Heart left ventricle (tissue), 16 donors: Measurements from ENCODE around the gene CDH3. TPM values are rescaled to one million over a fixed set of nuclear protein-coding genes. Genes with fewer than 3 reads are reported as not detected.
A peak's percentile ranks its signal among the peaks of the same experiment; 100 is the strongest.

Experiments used
- ATAC-seq, 4 donors: fragments of 200-7000 bp; cut with Tn5 transposase; one replicate each; pipeline ENCODE4 v1.9.1; 2020 to 2022; ENCODE audit warnings: moderate library complexity in 4 of 4, mild to moderate bottlenecking in 3 of 4, moderate number of reproducible peaks in 1 of 4
- DNase-seq, 5 donors: peaks; one replicate each; pipeline ENCODE4 v3.0.0-alpha.2; 2020
- H3K27ac ChIP-seq, 12 donors: fragments of 200-600 bp; sonication (generic) in 4 of 12; one replicate each; pipeline versions ENCODE4 v1.5.0 to v1.8.0; 2016 to 2022; ENCODE audit warnings: mild to moderate bottlenecking in 2 of 12
- H3K27me3 ChIP-seq, 9 donors: fragments of 200-600 bp; sonication (generic) in 2 of 9; one replicate each; pipeline versions ENCODE4 v1.5.1 to v1.8.0; 2016 to 2022; ENCODE audit warnings: mild to moderate bottlenecking in 3 of 9
- H3K36me3 ChIP-seq, 9 donors: fragments of 200-600 bp; sonication (generic) in 2 of 9; one replicate each; pipeline versions ENCODE4 v1.5.0 to v1.8.0; 2018 to 2022; ENCODE audit warnings: mild to moderate bottlenecking in 2 of 9
- H3K4me1 ChIP-seq, 12 donors: fragments of 200-600 bp; sonication (generic) in 4 of 12; one replicate each; pipeline versions ENCODE4 v1.5.0 to v1.8.0; 2016 to 2022; ENCODE audit warnings: mild to moderate bottlenecking in 3 of 12
- H3K4me3 ChIP-seq, 12 donors: fragments of 200-600 bp; sonication (generic) in 4 of 12; one replicate each; pipeline versions ENCODE4 v1.5.0 to v1.8.0; 2017 to 2022; ENCODE audit warnings: mild to moderate bottlenecking in 9 of 12, moderate library complexity in 4 of 12
- H3K9me3 ChIP-seq, 12 donors: fragments of 200-600 bp; sonication (generic) in 4 of 12; one replicate each; pipeline versions ENCODE4 v1.5.0 to v1.8.0; 2016 to 2022; ENCODE audit warnings: mild to moderate bottlenecking in 1 of 12
- CTCF ChIP-seq, 12 donors: fragments of 200-600 bp; sonication (generic) in 4 of 12; IDR thresholded peaks; one replicate each; pipeline versions ENCODE4 v1.5.0 to v1.8.0; 2018 to 2022; ENCODE audit warnings: antibody characterized with exemption in 12 of 12, mild to moderate bottlenecking in 5 of 12
- POLR2A ChIP-seq, 2 donors: fragments of 450-650 bp; IDR thresholded peaks; one replicate each; pipeline ENCODE4 v1.6.1; 2017; ENCODE audit warnings: antibody characterized with exemption in 2 of 2, mild to moderate bottlenecking in 2 of 2, moderate library complexity in 2 of 2
- WGBS, 4 donors: extraction: QIAGEN DNeasy Blood & Tissue Kit in 2 of 4; methylation state at CpG; one replicate each; pipeline versions ENCODE4 v1.1.5 to v1.1.7; 2013 to 2018; 5-methylcytosine and 5-hydroxymethylcytosine counted together
- intact Hi-C, 10 donors: fragments of 100-400 bp; cut with DNase I; formaldehyde crosslinking; loops; one replicate each; pipeline versions ENCODE4 v1.11.1 to v1.14.2; 2022
- polyA plus RNA-seq, 2 donors: library from polyadenylated mRNA; stranded (reverse); fragments of 200-250 nt; gene quantifications; one replicate each; pipeline ENCODE4 v1.2.3, GENCODE V29; 2013
- total RNA-seq, 9 donors: library from RNA; depleted of rRNA in 2 of 9; stranded (reverse); fragments of >200 nt in 2 of 9; fragmentation: NEBNext Ultra II Directional in 3 of 9; extraction: Animal tissue kit (Norgen Biotek cat#: 25700) in 3 of 9; gene quantifications; one replicate each; pipeline versions ENCODE4 v1.1.0 to v1.2.4, GENCODE V29; 2016 to 2023
- donor health status: ischemic (EF 13 %, LVEDD 7.1; RV severe dilation, severe dysfunction).
- donor health status: healthy with polysubstance abuse.
- donor health status: DM: no; HTN: yes; CAD: no.
- donor health status: DM: no; HTN: no; CAD: no.
- donor health status: ischemic (EF 25% LVEDD 6.9; RV normal size, moderate dysfunction).
- donor health status: ischemic (EF 25% LVEDD 5.7; RV mildly dilated, moderate dysfunction).
- donor health status: healthy.
- donor health status: DM: yes; HTN: yes; CAD: no.
- donor health status: ischemic (EF 35%, LVEDD 5.7; RV mildly dilated, moderate dysfunction).
- donor health status: nonischemic (EF 11% LVEDD 7.7; RV severe dilation, severe dysfunction).
- donor health status: DM: yes; HTN: yes; CAD: no.
- donor health status: PGD.
- donor health status: ischemic (EF 29% LVEDD 5.4; RV normal size, mild dysfunction).
- donor health status: nonischemic (EF 23%, LVEDD 6.1; RV moderate dilation, normal function).

CDH3 gene
- total and polyA plus RNA-seq, 11 donors, result 0.01 to 3.8 TPM; not detected in 9

DNA sequence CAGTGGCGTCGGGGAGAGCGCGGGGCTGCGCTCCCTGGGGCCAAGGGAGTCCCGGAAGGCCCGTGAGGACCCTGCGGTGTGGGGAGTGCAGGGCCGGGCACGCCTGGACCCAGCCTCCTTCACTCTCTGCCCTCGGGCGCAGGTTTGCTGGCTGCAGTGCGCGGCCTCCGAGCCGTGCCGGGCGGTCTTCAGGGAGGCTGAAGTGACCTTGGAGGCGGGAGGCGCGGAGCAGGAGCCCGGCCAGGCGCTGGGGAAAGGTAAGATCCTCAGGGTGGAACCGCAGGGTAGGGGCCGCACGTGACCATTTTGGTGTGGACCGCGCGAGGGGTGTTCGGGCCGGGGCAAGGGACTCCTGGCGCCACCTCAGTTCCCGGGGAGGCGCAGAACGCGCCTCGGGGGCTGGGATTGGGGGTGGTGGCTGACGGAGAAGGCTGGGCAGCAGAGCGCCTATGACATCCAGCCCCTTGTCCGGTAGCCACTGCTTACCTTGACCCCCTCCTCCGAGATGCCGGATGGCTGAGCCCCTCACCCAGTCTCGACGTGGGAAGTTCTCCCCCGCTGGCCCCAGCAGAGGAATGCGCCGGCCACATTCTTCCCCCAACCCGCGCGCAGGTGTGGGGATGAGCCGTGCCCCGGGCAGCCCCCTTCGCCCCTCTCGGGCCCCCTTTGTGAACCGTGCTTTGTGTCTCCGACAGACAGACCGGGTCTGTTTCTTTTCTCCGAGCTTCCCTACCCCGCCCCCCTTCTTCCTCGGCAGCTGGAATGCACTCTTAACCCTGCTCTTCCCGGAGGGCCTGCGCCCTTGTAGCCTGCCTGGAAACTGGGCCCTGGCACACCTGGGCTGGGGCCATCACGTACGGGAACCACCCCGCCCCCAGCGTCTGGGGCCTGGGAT is 631 bp downstream of the CDH3 start:
- Histone ChIP-seq H3K4me1 (peaks cover 0 to 27% (median 10%) of the 10 kb centered on the region in 12 donors), H3K4me3 (peak overlapping the region in 2 of 12 donors; percentile 21 to 26), H3K27me3 (peaks cover 23 to 94% (median 57%) of the 10 kb centered on the region in 9 donors), H3K9me3 (no peaks in the 10 kb centered on the region), H3K27ac (no peak overlapping the region), H3K36me3 (no peaks in the 10 kb centered on the region)
- TF ChIP-seq POLR2A (IDR thresholded peaks at IDR 0.05), result no peak
- TF ChIP-seq CTCF (IDR thresholded peaks at IDR 0.05), result no peak
- ATAC-seq, result no peak
- 1 to 2% (median 2%) methylated on average over 24 to 66 of the region's 66 CpGs for WGBS, 4 donors
- intact Hi-C loops, result no loop called here
- DNase-seq, result no peak

DNA sequence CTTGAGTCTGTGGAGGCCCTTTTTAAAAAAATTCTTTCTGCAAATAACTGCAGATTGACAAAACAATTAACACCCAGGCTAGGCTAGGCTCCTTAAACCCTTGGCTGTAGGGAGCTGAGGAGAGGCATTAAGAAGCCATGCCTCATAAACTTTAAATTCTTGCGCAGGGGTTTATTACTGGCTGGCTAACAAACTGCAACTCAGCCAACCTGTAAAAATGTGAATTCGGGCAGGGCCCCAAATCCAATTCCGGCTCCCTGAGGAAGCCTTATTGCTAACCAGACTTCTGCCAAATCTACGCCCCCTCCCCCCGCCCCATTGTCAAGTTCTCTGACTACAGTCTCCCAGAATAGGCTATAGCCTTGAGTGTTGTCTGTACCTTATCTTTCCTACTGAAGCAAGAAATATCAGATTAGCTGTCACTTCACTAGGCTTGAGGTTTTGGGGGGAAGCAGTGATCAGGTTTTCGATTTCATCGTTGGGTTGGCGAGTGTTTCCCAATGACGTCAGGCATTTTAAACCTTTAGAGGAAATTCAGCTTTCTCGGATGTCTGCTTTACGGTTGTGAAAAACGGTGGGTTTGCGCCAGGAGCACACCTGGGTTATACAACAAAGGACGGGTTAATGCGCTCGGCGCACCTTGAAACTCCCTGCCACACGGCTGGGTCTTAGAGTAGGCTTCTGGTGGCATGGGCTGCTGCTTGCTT is 2.0 kb downstream of the CDH3 start:
- no peaks in the 10 kb centered on the region for H3K9me3 ChIP-seq
- intact Hi-C loops, result no loop called here
- H3K36me3 ChIP-seq, result no peaks in the 10 kb centered on the region
- H3K27me3 ChIP-seq, result peaks cover 23 to 84% (median 52%) of the 10 kb centered on the region in 9 donors
- WGBS, 4 donors, result 74 to 79% (median 76%) methylated on average over 18 of the region's 18 CpGs
- DNase-seq, result no peak
- peaks cover 0 to 27% (median 10%) of the 10 kb centered on the region in 12 donors for H3K4me1 ChIP-seq
- TF ChIP-seq POLR2A (IDR thresholded peaks at IDR 0.05) (no peak), CTCF (IDR thresholded peaks at IDR 0.05) (no peak)
- no peak for ATAC-seq
- H3K4me3 ChIP-seq, result no peak overlapping the region
- H3K27ac ChIP-seq, result no peak overlapping the region

GRCh38 chr16:68651136-68651535 is 6.0 kb downstream of the CDH3 start:
- H3K27me3 ChIP-seq, result peaks cover 8 to 48% (median 23%) of the 10 kb centered on the region in 9 donors
- intact Hi-C loops, result no loop called here
- no peak overlapping the region for H3K4me3 ChIP-seq
- H3K9me3 ChIP-seq, result no peaks in the 10 kb centered on the region
- DNase-seq (no peak), ATAC-seq (no peak)
- H3K4me1 ChIP-seq, result peaks cover 0 to 3% (median 0%) of the 10 kb centered on the region in 12 donors
- WGBS, 4 donors, result 90 to 97% (median 91%) methylated on average over 9 to 12 of the region's 12 CpGs
- no peak for TF ChIP-seq POLR2A (IDR thresholded peaks at IDR 0.05)
- TF ChIP-seq CTCF (IDR thresholded peaks at IDR 0.05), result no peak
- H3K36me3 ChIP-seq, result no peaks in the 10 kb centered on the region
- H3K27ac ChIP-seq, result no peak overlapping the region

GRCh38 chr16:68652659-68653058 is 7.5 kb downstream of the CDH3 start:
- WGBS, 4 donors, result 87 to 98% (median 97%) methylated on average over 2 of the region's 2 CpGs
- no peak for ATAC-seq
- Histone ChIP-seq H3K4me1 (no peaks in the 10 kb centered on the region), H3K36me3 (no peaks in the 10 kb centered on the region), H3K9me3 (no peaks in the 10 kb centered on the region), H3K27ac (no peak overlapping the region), H3K4me3 (no peak overlapping the region), H3K27me3 (peaks cover 0 to 40% (median 8%) of the 10 kb centered on the region in 9 donors)
- intact Hi-C loops, result no loop called here
- TF ChIP-seq CTCF (IDR thresholded peaks at IDR 0.05) (no peak), POLR2A (IDR thresholded peaks at IDR 0.05) (no peak)
- no peak for DNase-seq
